Body of pancreas (tissue), 4 donors: Measurements from ENCODE around the gene WBP11.

ENCODE experiments used
- CTCF ChIP-seq, 7 experiments: fragments of 450-650 bp in 4 of 7; fragments of 200-600 bp in 3 of 7; sonication (generic) in 3 of 7; IDR thresholded peaks; one replicate each; pipeline ENCODE4 v1.5.1; 2016 to 2019; ENCODE audit warnings: antibody characterized with exemption in 7 of 7
- POLR2A ChIP-seq, 3 donors: fragments of 450-650 bp; IDR thresholded peaks; one replicate each; pipeline ENCODE4 v1.6.1; 2016; ENCODE audit warnings: antibody characterized with exemption in 3 of 3, mild to moderate bottlenecking in 2 of 3

- no peak for TF ChIP-seq POLR2A (IDR thresholded peaks at IDR 0.05)
- TF ChIP-seq CTCF (IDR thresholded peaks at IDR 0.05): no peak
Measured at GRCh38 chr12:14827043-14827442, 23.8 kb upstream of the WBP11 start.
